ENCODE measurements around the gene BFSP2.

GRCh38 chr3:133396906-133397305 lies 3.0 kb upstream of the BFSP2 start:
- TF ChIP-seq CTCF (conservative IDR thresholded peaks at IDR 0.05; ENCODE audit: low read length) (no peak), EZH2phosphoT487 (IDR thresholded peaks at IDR 0.05; ENCODE audit: borderline replicate concordance) (no peak)
